GM12891 (cell line): Measurements from ENCODE around the gene STAT1.

Experiments
- POLR2AphosphoS5 ChIP-seq: IDR thresholded peaks from 2 replicates; pipeline ENCODE4 v1.6.1; 2011; ENCODE audit warnings: low read depth, low read length, control low read depth
- SPI1 ChIP-seq: IDR thresholded peaks from 2 replicates; pipeline ENCODE4 v1.6.1; 2011; ENCODE audit warnings: low read depth, low read length, control low read depth

DNA sequence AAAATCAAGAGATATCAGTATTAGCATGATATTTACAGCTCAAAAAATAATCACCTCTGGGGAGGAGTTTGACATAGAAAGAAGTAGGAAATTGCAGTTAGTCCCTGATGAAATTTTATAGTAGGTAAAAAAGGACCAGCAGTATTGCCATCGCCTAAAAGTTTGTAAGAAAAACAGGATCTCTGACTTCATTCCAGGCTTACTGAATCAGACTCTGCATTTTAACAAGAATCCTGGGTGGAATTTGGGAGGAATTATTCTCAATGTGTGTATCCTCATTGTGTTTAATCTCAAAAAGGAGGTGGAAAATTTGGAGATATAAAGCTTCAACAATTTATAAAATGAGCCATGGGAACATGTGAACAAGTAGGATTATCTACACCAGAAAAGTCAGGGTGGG lies 31.2 kb upstream of the STAT1 start:
- TF ChIP-seq POLR2AphosphoS5 (no peak), SPI1 (no peak)
